ENCODE measurements around the gene LHX5. TPM values are rescaled to one million over a fixed set of nuclear protein-coding genes. Genes with fewer than 3 reads are reported as not detected.

The LHX5 gene
- total RNA-seq, 2 donors from 2014 or later: 0.18 TPM; not detected in 1

DNA sequence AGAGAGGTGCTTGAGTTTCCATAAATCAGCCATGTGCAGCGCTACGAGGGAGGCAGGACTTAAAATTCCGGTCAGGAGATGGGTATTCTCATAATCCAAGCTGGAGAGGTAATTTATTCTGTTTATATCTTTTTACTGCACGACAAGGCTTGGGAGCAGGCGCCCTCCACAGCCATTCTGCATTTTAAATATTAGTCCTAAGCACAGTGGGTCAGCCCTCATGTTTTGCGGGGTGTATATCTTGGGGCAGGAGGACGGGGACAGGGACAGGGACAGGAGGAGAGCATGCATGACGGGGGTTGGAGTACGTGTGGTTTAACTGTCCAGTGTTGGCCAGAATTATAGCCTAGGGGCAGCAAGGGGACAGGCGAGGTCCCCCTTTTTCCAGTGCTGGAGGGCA is 14.5 kb downstream of the LHX5 start:
- no peak overlapping the region for H3K4me3 Mint-ChIP-seq
- peaks cover 14% of the 10 kb centered on the region for H3K4me1 Mint-ChIP-seq
- TF ChIP-seq, protein P1, sequence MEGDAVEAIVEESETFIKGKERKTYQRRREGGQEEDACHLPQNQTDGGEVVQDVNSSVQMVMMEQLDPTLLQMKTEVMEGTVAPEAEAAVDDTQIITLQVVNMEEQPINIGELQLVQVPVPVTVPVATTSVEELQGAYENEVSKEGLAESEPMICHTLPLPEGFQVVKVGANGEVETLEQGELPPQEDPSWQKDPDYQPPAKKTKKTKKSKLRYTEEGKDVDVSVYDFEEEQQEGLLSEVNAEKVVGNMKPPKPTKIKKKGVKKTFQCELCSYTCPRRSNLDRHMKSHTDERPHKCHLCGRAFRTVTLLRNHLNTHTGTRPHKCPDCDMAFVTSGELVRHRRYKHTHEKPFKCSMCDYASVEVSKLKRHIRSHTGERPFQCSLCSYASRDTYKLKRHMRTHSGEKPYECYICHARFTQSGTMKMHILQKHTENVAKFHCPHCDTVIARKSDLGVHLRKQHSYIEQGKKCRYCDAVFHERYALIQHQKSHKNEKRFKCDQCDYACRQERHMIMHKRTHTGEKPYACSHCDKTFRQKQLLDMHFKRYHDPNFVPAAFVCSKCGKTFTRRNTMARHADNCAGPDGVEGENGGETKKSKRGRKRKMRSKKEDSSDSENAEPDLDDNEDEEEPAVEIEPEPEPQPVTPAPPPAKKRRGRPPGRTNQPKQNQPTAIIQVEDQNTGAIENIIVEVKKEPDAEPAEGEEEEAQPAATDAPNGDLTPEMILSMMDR (conservative IDR thresholded peaks at IDR 0.05): no peak
- Histone ChIP-seq H3K4me1 (ENCODE audit: control insufficient read depth, insufficient read depth, low read length) (no peaks in the 10 kb centered on the region), H3K27ac (ENCODE audit: low read depth, low read length) (no peak overlapping the region), H3K9me3 (ENCODE audit: control insufficient read depth, low read length) (no peaks in the 10 kb centered on the region), H3K9ac (ENCODE audit: extremely low read depth, low read length, poor library complexity, severe bottlenecking) (no peak overlapping the region), H3K36me3 (ENCODE audit: control insufficient read depth, insufficient read depth, low read length) (no peaks in the 10 kb centered on the region), H3K4me3 (ENCODE audit: low read length) (no peak overlapping the region), H3K27me3 (ENCODE audit: control insufficient read depth, insufficient read depth, low read length, poor library complexity, severe bottlenecking) (peaks cover 45% of the 10 kb centered on the region)
- peaks cover 47% of the 10 kb centered on the region for H3K27me3 Mint-ChIP-seq (ENCODE audit: insufficient read depth)
- no peak overlapping the region for H3K27ac Mint-ChIP-seq
- 84 to 88% methylated on average over 6 to 10 of the region's 10 CpGs for WGBS, 2 experiments (ENCODE audit: insufficient coverage in 1 of 2, insufficient read length in 1 of 2)
- peak; percentile 53 for DNase-seq
- H3K36me3 Mint-ChIP-seq (ENCODE audit: low read depth): no peaks in the 10 kb centered on the region
- H3K9me3 Mint-ChIP-seq: no peaks in the 10 kb centered on the region

DNA sequence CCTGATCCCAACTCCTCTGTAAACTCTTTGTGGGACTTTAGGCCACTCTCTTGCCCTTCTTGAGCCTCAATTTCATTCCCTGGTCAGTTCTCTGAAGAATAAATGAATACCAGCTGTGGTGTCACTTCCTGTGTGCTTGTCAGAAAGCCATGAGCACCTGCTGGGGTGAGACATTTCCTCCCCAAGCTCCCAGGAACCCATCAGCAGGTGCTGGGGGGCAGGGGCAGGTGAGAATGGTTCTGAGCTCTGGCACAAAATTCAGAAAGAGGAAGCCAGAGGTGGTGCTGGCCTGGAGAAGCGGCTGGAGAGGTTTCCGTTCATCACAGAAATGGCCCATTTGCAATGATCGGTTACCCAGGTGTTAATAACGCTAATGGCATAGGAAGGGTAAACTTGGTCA is 14.9 kb downstream of the LHX5 start:
- H3K4me3 Mint-ChIP-seq: no peak overlapping the region
- H3K9me3 Mint-ChIP-seq: no peaks in the 10 kb centered on the region
- Histone ChIP-seq H3K27ac (ENCODE audit: low read depth, low read length) (no peak overlapping the region), H3K27me3 (ENCODE audit: control insufficient read depth, insufficient read depth, low read length, poor library complexity, severe bottlenecking) (peaks cover 41% of the 10 kb centered on the region), H3K4me3 (ENCODE audit: low read length) (no peak overlapping the region), H3K9ac (ENCODE audit: extremely low read depth, low read length, poor library complexity, severe bottlenecking) (no peak overlapping the region), H3K9me3 (ENCODE audit: control insufficient read depth, low read length) (no peaks in the 10 kb centered on the region), H3K4me1 (ENCODE audit: control insufficient read depth, insufficient read depth, low read length) (no peaks in the 10 kb centered on the region), H3K36me3 (ENCODE audit: control insufficient read depth, insufficient read depth, low read length) (no peaks in the 10 kb centered on the region)
- WGBS, 2 experiments (ENCODE audit: insufficient coverage in 1 of 2, insufficient read length in 1 of 2): 73 to 78% methylated on average over 4 of the region's 4 CpGs
- peaks cover 14% of the 10 kb centered on the region for H3K4me1 Mint-ChIP-seq
- no peaks in the 10 kb centered on the region for H3K36me3 Mint-ChIP-seq (ENCODE audit: low read depth)
- TF ChIP-seq, protein P1 (conservative IDR thresholded peaks at IDR 0.05): no peak
- H3K27ac Mint-ChIP-seq: no peak overlapping the region
- H3K27me3 Mint-ChIP-seq (ENCODE audit: insufficient read depth): peaks cover 43% of the 10 kb centered on the region
- DNase-seq: peak; percentile 89

DNA sequence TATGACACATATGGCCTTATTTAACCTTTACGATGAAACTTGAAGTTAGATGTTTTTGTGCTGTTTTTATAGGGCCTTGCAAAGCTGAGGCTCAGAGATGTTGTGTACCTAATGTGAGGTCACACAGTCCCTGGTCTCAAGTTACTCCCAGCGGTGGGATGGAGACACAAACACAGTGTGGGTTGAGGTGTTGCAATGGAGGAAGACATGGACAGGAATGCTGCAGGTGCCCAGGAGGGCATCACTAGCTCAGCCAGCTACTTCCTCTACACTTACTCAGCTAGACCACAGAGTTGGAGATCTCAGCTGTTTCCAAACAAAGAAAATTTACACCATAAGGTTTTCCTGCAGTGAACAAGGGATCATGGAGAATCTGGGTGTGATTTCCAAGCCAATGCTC is 15.5 kb downstream of the LHX5 start:
- no peaks in the 10 kb centered on the region for H3K36me3 ChIP-seq (ENCODE audit: control insufficient read depth, insufficient read depth, low read length)
- no peak overlapping the region for H3K9ac ChIP-seq (ENCODE audit: extremely low read depth, low read length, poor library complexity, severe bottlenecking)
- Mint-ChIP-seq H3K9me3 (no peaks in the 10 kb centered on the region), H3K27me3 (ENCODE audit: insufficient read depth) (peaks cover 37% of the 10 kb centered on the region), H3K4me1 (peaks cover 14% of the 10 kb centered on the region), H3K4me3 (no peak overlapping the region), H3K36me3 (ENCODE audit: low read depth) (no peaks in the 10 kb centered on the region), H3K27ac (no peak overlapping the region)
- peaks cover 36% of the 10 kb centered on the region for H3K27me3 ChIP-seq (ENCODE audit: control insufficient read depth, insufficient read depth, low read length, poor library complexity, severe bottlenecking)
- no peak overlapping the region for H3K4me3 ChIP-seq (ENCODE audit: low read length)
- peak; percentile 66 for DNase-seq
- no peak overlapping the region for H3K27ac ChIP-seq (ENCODE audit: low read depth, low read length)
- TF ChIP-seq, protein P1 (conservative IDR thresholded peaks at IDR 0.05): no peak
- no peaks in the 10 kb centered on the region for H3K4me1 ChIP-seq (ENCODE audit: control insufficient read depth, insufficient read depth, low read length)
- WGBS, 2 experiments (ENCODE audit: insufficient coverage in 1 of 2, insufficient read length in 1 of 2): 94 to 100% methylated on average over 1 to 2 of the region's 2 CpGs
- no peaks in the 10 kb centered on the region for H3K9me3 ChIP-seq (ENCODE audit: control insufficient read depth, low read length)

All from endodermal cell (in vitro differentiated cells).